Measurements from ENCODE around the gene NR4A1.

Gene NR4A1

DNA sequence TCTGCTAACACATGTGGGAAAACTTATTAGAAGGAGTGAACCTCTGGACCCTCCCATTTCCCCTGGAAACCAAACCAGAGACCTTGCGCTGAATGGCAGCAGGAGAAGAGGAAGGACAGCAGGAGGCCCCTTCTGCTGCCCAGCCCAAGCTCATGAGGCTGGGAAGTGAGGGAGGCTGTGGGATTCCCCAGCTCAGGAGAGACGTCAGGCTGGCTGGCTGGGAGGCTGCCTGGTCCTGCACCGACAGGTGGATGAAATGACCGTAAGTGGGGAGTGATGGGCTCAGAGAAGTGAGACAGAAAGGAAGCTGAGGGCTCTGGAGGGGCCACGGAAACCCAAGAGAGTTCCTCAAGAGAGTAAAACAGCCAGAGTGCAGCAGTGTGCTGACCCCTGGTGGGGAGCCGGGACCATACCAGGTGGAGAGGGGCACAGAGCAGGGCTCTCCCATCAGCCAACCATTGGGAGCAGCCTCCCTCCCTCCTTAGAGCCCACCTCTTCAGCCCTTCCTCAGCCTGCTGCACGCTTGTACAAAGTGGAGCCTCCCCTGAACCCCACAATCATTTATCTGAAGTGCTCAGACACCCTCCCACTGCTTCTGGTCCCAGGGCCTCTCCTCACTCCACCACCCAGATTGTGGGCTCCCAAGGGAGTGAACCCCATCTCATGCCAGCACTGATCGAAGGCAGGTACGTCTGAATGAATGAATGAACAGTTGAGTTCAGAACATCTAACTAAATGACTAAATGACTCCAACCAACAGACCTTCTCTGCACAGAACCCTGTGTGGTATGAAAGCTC lies 30.5 kb upstream of the NR4A1 start:
- TF ChIP-seq, protein P1, sequence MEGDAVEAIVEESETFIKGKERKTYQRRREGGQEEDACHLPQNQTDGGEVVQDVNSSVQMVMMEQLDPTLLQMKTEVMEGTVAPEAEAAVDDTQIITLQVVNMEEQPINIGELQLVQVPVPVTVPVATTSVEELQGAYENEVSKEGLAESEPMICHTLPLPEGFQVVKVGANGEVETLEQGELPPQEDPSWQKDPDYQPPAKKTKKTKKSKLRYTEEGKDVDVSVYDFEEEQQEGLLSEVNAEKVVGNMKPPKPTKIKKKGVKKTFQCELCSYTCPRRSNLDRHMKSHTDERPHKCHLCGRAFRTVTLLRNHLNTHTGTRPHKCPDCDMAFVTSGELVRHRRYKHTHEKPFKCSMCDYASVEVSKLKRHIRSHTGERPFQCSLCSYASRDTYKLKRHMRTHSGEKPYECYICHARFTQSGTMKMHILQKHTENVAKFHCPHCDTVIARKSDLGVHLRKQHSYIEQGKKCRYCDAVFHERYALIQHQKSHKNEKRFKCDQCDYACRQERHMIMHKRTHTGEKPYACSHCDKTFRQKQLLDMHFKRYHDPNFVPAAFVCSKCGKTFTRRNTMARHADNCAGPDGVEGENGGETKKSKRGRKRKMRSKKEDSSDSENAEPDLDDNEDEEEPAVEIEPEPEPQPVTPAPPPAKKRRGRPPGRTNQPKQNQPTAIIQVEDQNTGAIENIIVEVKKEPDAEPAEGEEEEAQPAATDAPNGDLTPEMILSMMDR (IDR thresholded peaks at IDR 0.05; ENCODE audit: extremely low read depth, missing control alignments), result peak; percentile 75

DNA sequence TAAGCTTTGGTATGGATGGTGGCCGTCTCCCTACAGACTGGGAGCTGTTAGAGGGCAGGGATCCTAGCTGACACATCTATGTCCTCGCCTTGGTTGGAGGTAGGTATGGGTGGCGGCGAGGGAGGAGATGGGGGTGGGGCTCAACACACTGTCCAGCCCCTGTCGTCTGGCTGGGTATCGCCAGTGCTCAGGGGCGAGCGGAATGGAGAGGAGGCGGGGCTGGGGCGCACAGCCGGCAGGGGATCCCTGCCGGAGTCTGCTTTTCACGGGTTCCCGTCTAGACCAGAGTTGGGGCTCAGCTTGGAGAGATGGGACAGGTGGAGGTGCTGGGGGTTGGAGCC lies 28.4 kb upstream of the NR4A1 start:
- TF ChIP-seq, protein P1 (IDR thresholded peaks at IDR 0.05; ENCODE audit: extremely low read depth, missing control alignments), result no peak
- no peak for DNase-seq (ENCODE audit: low spot score)

More for the DNA sequence above, 30.5 kb upstream of the NR4A1 start:
- DNase-seq (ENCODE audit: low spot score), result peak; percentile 82

DNA sequence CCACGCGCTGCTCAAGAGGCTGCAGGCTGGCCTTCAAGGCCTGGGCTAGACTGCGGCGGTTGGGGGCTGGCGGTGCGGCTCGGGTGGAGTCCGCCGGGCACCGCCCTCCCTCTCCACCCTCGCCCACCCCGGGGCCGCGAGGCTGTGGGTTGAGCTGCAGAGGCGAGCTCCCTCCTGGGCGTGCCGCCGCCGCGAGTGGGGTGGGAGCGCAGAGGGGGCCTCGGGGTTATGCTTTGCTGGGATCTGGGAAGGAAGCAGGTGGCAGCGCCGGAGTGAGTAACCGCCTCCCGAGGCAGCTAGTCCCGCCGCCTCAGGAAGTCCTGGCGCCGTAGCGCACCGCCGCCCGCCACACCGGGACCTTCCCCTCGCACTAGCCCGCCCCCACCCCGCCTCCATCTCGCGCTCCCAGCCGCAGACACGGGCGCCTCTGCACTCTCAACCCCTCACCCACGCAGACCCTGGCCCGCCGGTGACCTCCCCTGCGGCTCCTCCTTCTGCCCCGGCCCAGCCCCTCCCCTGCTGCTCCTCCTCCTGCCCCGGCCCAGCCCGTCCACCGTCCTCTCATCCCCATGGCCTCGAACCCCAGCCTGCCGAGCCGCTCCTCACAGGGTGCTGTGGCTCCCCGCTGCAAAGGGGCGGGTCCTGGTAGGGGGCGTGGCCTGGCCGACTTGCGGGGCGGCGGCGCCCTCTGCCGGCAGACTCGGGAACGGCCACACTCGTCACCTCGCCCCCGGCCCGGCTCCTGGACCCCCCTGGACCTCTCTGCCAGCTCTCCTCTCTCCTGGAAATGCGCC lies 27.9 kb upstream of the NR4A1 start:
- TF ChIP-seq, protein P1 (IDR thresholded peaks at IDR 0.05; ENCODE audit: extremely low read depth, missing control alignments), result peak; percentile 88
- peak; percentile 96 for DNase-seq (ENCODE audit: low spot score)

DNA sequence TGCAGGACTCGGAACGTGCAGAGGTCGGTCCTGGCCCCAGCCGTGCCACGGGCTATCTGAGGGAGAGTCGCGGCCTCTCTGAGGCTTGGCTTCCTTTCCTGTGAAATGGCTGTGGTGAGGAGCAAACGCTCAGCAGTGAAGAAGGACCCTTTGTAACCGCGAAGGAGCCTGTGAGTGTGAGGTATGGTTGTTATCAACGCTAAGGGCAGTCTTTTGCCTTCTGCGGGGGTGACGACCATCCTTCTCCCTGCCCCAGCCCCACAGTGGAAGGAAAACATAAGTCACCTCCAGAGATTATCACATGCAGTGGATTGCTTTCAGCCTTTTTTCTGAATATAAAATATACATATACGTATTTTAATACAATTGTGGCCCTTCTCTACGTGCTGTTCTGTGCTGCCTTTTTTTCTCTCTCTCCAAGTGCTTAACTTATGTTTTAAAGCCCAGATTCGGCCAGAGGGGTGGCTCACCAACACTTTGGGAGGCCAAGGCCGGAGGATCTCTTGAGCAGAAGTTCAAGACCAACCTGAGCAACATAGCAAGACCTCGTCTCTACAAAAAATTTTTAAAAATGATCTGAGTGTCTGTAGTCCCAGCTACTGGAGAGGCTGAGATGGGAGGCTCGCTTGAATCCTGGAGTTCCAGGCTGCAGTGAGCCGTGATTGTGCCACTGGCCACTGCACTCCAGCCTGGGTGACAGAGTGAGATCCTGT lies 27.1 kb upstream of the NR4A1 start:
- DNase-seq (ENCODE audit: low spot score), result no peak
- TF ChIP-seq, protein P1 (IDR thresholded peaks at IDR 0.05; ENCODE audit: extremely low read depth, missing control alignments), result no peak

DNA sequence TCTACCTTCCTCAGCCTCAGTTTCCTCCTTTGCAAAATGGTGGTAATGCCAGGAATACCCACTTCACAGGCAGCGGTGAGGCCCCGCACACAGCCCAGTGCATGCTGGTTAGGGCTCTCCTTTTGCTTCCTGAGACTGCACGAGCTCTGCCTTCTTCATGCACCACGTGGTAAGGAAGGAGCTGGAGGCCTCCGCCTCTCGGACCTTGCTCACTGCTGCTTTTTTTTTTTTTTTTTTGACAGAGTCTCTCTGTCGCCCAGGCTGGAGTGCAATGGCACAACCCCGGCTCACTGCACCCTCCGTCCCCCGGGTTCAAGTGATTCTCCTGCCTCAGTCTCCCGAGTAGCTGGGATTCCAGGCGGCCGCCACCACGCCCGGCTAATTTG lies 26.4 kb upstream of the NR4A1 start:
- DNase-seq (ENCODE audit: low spot score), result no peak
- TF ChIP-seq, protein P1 (IDR thresholded peaks at IDR 0.05; ENCODE audit: extremely low read depth, missing control alignments), result no peak

DNA sequence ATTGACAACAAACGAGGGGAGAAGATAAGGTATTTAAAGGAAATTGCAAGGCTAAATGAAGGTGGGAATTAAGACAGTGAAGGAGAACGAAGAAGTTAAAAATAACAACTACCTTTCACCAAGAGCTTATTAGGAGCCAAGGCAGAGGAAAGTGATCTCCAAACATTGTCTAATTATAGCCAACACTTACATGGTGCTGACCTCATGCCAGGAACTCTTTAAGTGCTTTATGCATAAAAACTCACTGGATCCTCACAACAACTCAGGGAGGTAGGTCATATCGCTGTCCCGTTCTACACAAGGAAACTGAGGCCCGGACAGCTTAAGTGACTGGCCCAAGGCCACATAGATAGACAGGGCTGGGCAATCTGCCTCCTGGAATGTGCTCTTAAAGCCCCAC lies 25.0 kb upstream of the NR4A1 start:
- TF ChIP-seq, protein P1 (IDR thresholded peaks at IDR 0.05; ENCODE audit: extremely low read depth, missing control alignments), result no peak

More for the DNA sequence above, 25.0 kb upstream of the NR4A1 start:
- no peak for DNase-seq (ENCODE audit: low spot score)
